Inferior parietal cortex (tissue), 1 donor: ENCODE measurements around the gene CNBP.
"Not testable (repeated sequence)": the region's sequence is repeated elsewhere in the genome, so short reads cannot be mapped to it uniquely, and the experiment has no call there.

Experiments used
- DNase-seq: peaks from one replicate; pipeline ENCODE4 v3.0.0-alpha.2; 2016; ENCODE audit errors: extremely low spot score

The CNBP gene

GRCh38 chr3:129183569-129184395, at the start of gene CNBP:
Gene CNBP, minus strand, starts transcription at chr3:129183896. Its CDS starts 12,139 bp downstream, at chr3:129171757.
- DNase-seq: peak; percentile 95

- DNase-seq: no peak
Measured at GRCh38 chr3:129231331-129232119, 47.8 kb upstream of the CNBP start.

DNA sequence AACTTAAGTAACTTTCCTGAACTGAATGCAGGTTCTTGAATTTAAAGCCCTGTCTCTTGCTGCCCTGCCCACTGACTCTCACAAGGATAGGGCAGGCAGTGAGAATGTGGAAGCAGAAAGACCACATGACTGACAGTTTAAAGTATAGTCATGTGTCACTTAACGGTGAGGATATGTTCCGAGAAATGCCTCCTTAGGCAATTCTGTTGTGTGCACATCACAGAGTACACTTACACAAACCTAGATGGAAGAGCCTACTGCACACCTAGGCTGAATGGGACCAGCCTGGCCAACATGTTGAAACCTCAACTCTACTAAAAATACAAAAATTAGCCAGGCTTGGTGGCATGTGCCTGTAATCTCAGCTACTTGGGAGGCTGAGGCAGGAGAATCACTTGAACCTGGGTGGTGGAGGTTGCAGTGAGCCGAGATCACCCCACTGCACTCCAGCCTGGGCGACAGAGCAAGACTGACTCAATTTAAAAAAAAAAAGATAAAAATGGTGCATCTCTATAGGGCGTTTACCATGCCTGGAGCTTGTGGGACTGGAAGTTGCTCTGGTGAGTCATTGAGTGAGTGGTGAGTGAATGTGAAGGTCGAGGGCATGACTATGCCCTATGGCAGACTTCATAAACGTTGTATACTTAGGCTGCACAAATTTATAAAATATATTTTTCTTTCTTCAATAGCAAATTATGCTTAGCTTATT, 46.8 kb upstream of the CNBP start:
- DNase-seq: no peak

DNA sequence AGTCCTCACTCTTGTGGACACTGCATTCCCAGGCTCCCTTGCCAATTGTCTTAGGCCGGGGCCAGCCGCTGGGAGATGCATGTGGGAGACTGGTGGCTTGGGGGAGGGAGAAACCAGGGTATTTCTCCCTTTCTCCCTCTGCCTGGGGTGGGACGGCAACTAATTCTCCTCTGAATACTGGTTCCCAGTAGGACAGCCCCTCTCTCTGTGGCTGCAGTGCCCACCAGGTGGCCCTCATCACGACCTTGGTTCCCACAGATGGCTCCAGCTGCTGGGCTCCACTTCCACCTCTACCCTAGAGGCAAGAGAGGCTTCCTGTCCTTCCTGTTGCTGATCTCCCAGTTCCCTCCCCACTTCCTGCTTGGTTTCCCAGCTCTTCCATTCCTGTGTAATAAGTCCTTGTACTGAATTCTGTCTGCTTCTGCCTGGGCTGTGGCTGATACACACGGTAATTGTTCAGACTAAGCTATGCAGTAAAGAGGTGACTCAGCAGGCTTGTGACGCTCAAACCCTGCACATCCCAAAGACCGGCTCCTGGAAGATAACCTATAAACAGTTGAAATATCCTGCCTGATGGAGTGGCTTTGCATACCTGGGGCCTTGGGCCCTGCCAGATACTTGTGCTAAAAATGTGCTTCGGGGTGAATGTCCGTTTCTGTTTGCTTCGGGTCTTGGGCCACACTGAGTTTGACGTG, 45.3 kb upstream of the CNBP start:
- no peak for DNase-seq

DNA sequence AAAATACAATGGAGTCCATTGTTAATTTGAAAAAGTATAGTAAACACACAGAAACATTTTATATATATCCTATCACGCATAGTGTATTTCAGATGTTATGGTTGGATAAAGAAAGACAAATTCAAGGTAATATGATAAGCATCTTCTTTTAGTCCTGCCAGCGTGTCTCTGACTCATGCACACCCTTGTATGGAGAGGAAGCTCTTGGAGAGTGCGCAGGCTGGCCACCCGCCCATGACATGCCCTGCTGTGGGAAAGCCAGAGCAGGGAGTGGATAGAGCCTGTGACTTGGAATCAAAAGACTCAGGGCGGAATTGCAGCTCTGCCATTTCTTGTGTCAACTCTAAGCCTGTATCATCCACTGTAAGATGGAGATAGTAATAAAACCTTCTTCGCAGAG, 42.7 kb upstream of the CNBP start:
- DNase-seq: no peak

- peak; percentile 55 for DNase-seq
Measured at GRCh38 chr3:129224984-129225393, 41.3 kb upstream of the CNBP start.

DNA sequence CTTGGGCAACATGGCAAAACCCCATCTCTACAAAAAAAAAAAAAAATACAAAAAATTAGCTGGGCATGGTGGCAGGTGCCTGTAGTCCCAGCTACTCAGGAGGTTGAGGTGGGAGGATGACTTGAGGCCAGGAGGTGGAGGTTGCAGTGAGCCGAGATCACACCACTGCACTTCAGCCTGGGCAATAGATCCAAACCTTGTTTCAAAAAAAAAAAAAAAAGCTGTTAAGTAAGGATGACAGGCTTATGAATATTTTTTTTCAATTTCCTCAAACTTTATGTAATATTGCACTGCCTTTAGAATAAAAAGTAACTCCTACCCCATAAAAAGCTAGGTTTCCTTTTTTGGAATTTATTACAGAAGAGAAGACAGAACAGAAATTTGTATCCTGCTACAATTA, 40.7 kb upstream of the CNBP start:
- not testable (repeated sequence) for DNase-seq

GRCh38 chr3:129218742-129219141, 35.0 kb upstream of the CNBP start:
- no peak for DNase-seq

- DNase-seq: no peak
Measured at GRCh38 chr3:129213238-129213637, 29.5 kb upstream of the CNBP start.

DNA sequence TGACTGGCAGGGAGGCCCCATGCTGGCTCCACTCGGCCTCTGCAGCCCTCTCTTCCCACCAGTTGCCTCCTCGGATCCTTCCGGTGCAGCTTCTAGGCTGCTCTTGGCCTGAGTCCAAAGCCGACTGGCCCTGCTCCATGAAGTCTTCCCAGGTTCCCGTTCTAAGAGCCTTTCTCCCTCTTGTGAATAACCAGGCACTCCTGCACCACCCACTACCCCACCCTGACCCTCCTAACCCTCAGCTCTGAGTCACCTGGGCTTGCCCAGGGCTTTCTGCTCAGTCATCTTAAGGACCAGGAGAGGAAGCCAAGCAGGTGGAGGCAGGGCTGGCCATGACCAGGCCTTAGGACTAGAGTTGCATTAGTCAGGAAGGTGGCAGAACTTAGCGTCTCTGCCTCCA, 28.1 kb upstream of the CNBP start:
- DNase-seq: no peak

GRCh38 chr3:129211345-129211744, 27.6 kb upstream of the CNBP start:
- DNase-seq: no peak

DNA sequence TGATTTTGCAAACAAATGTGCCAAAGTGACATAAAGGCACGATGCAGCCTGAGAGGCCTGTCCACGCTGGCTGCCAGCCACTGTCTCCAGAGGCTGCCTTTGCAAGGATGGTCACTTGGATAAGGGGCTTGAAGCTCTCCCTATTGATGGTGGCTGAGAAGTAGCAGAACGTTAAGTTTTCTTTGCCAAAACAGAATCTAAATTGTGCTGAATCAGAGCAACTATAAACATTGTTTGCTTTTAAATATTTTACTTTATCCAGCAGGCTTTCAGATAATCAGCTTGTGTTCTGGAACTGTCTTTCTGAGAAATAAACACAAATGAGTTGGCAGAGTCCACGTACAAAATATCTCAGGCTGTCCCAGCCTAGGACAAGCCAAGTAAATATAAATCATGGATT, 23.8 kb upstream of the CNBP start:
- DNase-seq: no peak

DNA sequence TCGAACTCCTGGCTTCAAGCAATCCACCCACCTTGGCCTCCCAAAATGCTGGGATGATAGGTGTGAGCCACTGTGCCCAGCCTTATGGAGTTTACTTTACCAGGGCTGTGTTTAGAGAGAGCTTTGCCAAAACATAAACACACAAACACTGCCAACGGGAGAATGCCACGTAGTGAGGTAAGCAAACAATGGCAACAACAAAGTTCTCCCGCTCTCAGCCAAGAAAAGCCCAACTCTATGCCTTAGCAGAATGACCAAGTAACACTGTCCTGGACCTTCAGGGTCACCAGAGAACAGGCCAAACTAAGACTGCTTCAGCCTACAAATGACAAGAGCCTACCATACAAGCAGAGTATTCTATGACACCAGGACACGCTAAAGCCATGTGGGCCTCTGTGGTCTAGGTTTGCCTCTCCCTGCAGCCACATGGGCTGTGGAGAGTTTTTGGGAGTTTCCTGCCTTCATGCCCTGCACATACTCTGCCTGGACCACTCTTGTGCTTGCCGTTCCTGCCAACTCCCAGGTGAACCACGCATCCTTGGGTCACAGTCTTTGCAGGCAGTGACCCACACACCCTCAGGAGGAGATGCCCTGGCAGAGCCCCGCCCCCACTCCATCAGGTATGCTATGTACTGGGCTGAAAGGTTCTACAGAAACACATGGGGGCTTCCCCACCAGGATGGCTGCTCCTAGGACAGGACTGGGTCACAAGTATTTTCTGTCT, 21.6 kb upstream of the CNBP start:
- DNase-seq: no peak

- DNase-seq: no peak
Measured at GRCh38 chr3:129204473-129204872, 20.8 kb upstream of the CNBP start.

DNA sequence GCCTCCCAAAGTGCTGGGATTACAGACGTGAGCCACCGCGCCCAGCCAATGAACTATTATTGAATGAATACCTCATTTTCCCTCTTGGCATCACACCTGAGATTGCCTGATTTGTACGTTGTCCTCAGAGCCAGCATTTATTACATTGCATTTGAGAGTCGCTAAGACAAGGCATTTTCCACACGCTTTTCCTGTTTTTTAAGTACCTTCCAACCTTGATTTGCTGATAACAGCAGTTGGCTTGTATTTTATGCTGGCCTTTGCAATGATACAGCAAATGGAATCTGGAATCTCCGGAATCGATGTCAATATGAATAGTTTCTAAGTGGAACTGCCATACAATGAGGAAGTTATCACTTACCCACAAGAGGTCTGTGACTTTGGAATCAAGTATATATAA, 15.7 kb upstream of the CNBP start:
- no peak for DNase-seq

DNA sequence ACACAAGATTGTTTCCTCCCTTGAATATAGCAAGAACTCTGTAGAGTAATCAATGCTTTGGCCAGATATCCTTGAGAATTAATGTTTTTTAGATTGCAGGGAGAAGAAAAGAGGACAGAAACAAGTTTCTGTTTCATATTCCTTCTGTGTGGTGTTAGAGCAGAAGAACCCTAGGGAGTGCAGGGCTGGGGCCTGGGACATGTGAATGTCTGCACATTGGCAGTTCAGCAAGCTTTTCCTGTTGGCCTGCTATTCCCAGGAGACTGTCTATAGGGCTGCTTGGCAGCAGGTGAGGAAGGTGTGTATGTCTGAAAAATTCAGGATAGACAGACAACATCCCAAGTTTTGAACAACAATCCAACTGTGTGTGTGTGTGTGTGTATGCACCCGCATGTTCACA, 13.6 kb upstream of the CNBP start:
- DNase-seq: no peak

- DNase-seq: no peak
Measured at GRCh38 chr3:129196601-129197000, 12.9 kb upstream of the CNBP start.

DNA sequence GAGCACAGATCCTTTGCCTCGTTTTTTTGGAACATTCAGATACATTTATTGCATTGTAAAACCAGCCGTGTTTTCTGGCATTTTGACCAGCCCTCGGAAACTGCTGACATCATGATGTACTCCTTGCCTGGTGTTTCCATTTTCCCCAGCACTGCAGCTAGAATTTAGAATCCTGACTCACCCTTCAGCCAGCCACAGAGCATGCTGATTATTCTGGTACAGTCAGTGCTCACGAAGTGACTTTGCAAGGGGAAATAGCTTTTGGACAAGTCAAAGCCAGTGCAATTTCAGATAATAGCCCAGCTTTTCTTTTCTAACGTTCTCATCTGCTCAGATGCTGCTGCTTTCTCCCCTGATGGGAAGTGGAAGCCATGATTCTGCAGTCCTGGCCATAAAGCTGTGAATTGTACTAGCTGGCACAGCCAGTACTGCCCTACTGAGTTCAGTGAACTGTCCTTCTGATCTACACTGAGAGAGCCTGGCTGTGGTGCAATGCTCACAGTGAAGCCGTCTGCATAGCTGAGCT, 12.1 kb upstream of the CNBP start:
- DNase-seq: peak; percentile 73

DNA sequence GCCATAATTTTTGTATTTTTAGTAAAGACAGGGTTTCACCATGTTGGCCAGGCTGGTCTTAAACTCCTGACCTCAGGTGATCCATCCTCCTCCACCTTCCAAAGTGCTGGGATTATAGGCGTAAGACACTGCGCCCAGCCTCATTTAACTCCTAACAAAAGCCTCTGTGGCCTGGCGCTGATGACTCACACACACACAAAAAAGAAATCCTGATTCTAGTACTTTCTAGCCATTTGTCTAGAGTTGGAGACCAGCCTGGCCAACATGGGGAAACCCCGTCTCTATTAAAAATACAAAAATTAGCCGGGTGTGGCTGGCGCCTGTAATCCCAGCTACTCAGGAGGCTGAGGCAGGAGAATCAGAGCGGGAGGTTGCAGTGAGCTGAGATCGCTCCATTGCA, 6.1 kb upstream of the CNBP start:
- DNase-seq: not testable (repeated sequence)

DNA sequence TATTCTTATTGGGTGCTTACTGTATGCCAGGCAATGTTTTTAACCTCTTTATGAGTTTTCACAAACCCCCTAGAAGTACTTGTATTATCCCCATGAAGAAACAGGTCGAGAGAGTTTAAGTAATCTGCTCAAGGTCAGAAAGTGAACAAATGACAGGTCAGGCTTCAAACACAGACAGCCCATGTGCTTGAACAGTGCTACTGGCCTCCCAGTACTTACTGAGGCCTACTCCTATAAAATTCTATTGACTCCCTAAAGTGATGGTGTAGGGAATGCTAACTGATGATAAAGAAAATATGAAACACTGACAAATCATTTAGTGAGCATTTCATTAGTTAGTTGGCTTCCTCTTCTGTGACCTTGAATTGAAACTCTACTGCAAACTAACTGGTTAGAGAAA, 4.2 kb upstream of the CNBP start:
- no peak for DNase-seq

DNA sequence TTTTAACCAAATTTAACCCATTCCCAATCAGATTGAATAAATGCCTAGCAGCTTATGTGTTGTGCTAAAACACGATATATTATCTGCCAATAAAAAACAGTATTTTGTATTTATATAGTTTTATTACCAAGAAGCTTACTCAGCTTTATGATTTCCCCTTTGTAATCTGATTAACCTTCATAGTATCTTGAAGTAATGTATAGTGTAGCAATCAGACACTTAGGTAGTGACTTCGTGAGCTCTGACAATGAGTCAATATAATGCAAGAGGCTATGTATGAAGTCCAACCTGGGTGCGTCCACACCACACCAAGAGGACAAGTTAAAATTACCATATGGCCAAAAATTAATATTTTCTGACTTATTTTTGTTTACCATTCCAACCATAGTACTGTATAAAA, 2.1 kb upstream of the CNBP start:
- no peak for DNase-seq
